Activated CD8-positive, alpha-beta T cell treated with anti-CD3 and anti-CD28 coated beads for 36 hours (primary cell): Measurements from ENCODE around the gene PKD1L1. TPM values are rescaled to one million over a fixed set of nuclear protein-coding genes. Genes with fewer than 3 reads are reported as not detected.

Experiments used
- ATAC-seq: fragments of 200-7000 bp; cut with Tn5 transposase; one replicate; pipeline ENCODE4 v1.10.0; 2021; ENCODE audit warnings: mild to moderate bottlenecking, moderate library complexity
- CTCF ChIA-PET: fragments of 350-600 bp; sonication (Branson Sonifier 250); formaldehyde crosslinking; loops from one replicate; lab custom pipeline; 2021; ENCODE audit warnings: antibody characterized with exemption; lab: Charles Lee
- POLR2A ChIA-PET: fragments of 350-600 bp; sonication (Branson Sonifier 250); formaldehyde crosslinking; loops from one replicate; lab custom pipeline; 2021; ENCODE audit warnings: antibody characterized with exemption; lab: Charles Lee
- DNase-seq: peaks from one replicate; pipeline ENCODE4 v3.0.0-alpha.2; 2020
- H3K27ac Mint-ChIP-seq: one replicate; pipeline ENCODE4 v1.8.0; 2021; ENCODE audit warnings: mild to moderate bottlenecking, mixed read lengths
- H3K27me3 Mint-ChIP-seq: one replicate; pipeline ENCODE4 v1.8.0; 2021; ENCODE audit warnings: mixed read lengths
- H3K36me3 Mint-ChIP-seq: one replicate; pipeline ENCODE4 v1.8.0; 2021; ENCODE audit warnings: low read depth, mixed read lengths
- H3K4me1 Mint-ChIP-seq: one replicate; pipeline ENCODE4 v1.8.0; 2021; ENCODE audit warnings: low read depth, mixed read lengths
- H3K4me3 Mint-ChIP-seq: one replicate; pipeline ENCODE4 v1.8.0; 2021; ENCODE audit warnings: mild to moderate bottlenecking, moderate library complexity, mixed read lengths
- H3K9me3 Mint-ChIP-seq: one replicate; pipeline ENCODE4 v1.8.0; 2021; ENCODE audit warnings: mixed read lengths
- intact Hi-C: fragments of 100-400 bp; cut with micrococcal nuclease; formaldehyde crosslinking; loops from one replicate; pipeline ENCODE4 v1.10.0; 2022
- total RNA-seq, 2 experiments: library from RNA; stranded (reverse); gene quantifications; one replicate each; pipeline ENCODE4 v1.2.3, GENCODE V29; 2021
- TF ChIP-seq, protein P1 (sequence below): fragments of 200-600 bp; IDR thresholded peaks from one replicate; pipeline ENCODE4 v1.8.0; 2022; ENCODE audit warnings: antibody characterized with exemption, mild to moderate bottlenecking

PKD1L1 gene
- total RNA-seq, 2 experiments from 2014 or later: 0.09 to 0.20 TPM

DNA sequence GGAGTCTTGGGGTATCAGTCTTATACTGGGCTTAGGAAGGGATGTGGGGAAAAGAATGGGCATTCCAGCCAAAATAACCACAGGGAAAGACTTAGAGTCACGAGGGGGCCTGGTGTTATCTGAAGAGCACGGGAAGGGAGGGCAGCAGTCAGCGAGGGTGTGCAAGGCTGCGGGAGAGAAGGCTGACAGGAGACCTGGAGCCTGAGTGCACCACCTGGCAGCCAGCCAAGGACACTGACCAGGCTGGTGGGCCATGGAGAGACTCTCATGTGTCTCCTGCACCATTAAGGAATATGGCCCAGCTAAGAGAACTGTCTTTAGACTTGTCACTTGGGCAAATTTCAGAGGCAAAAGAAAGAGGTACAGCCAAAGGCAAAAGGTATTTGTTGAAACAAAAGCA is 69.6 kb downstream of the PKD1L1 start:
- Mint-ChIP-seq H3K27me3 (no peaks in the 10 kb centered on the region), H3K4me1 (no peaks in the 10 kb centered on the region), H3K4me3 (no peak overlapping the region), H3K36me3 (no peaks in the 10 kb centered on the region), H3K9me3 (no peaks in the 10 kb centered on the region), H3K27ac (no peak overlapping the region)
- no peak for ATAC-seq
- intact Hi-C loops: loop anchor here (10.0 kb wide), 1 partner anchor 56 kb away; no protein-coding TSS in a partner anchor
- TF ChIP-seq, protein P1, sequence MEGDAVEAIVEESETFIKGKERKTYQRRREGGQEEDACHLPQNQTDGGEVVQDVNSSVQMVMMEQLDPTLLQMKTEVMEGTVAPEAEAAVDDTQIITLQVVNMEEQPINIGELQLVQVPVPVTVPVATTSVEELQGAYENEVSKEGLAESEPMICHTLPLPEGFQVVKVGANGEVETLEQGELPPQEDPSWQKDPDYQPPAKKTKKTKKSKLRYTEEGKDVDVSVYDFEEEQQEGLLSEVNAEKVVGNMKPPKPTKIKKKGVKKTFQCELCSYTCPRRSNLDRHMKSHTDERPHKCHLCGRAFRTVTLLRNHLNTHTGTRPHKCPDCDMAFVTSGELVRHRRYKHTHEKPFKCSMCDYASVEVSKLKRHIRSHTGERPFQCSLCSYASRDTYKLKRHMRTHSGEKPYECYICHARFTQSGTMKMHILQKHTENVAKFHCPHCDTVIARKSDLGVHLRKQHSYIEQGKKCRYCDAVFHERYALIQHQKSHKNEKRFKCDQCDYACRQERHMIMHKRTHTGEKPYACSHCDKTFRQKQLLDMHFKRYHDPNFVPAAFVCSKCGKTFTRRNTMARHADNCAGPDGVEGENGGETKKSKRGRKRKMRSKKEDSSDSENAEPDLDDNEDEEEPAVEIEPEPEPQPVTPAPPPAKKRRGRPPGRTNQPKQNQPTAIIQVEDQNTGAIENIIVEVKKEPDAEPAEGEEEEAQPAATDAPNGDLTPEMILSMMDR: no peak
- CTCF ChIA-PET: no interaction called here
- no peak for DNase-seq
- POLR2A ChIA-PET: no interaction called here

DNA sequence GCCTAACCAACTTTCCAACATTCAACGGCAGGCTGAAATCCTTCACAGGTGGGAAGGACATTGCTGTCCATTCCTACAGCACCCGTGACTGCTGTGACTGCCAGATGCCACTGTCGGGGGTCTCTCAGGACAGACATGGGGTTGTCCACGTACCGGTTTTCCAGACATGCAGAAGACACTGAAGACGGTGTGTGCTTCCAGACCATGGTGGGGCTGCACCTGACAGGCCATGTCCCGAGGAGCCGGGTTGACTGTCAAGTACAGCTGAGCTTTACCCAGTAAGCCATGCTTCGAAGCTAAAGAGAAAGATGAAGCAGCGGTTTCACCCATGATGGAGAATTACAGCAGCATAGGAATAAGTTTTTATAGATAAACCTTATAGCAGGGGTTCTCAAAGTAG is 70.9 kb downstream of the PKD1L1 start:
- intact Hi-C loops: loop anchor here (10.0 kb wide), 1 partner anchor 57 kb away; no protein-coding TSS in a partner anchor

DNA sequence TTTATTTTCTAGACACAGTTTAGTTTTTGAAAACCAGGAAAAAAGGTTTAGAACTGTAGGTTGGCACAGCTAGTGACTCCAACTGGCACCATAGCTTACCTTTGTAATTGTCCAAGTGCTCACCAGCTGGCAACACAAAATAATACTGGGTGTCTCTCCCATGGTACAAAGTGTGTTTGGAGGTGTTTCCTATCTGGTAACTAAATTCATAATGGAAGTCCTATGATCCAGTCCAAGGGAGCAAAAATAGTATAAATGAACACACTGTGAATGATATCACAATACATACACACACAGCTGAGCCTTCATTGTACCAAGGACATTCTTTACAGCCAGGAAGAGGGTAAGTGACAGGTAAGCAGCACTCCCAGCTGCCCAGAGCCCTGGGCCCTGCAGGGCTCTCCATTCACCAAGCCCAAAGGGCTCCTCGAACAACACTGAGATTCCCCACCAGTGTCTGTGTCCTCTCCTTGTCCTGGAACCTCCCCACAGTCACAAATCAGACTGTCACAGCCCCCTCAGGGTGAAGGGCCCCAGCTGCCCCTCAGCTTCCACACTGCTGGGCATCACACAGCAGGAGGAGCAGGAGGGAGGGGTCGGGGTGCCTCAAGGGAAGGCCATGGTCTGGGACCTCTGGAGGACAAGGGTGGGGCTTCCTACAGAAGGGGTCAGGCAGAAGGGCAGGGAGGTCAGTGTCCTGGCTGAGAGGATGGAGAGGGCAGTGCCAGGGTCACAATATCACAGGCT is 72.1 kb downstream of the PKD1L1 start:
- no peak overlapping the region for H3K27ac Mint-ChIP-seq
- DNase-seq (no peak), ATAC-seq (no peak)
- TF ChIP-seq, protein P1: no peak
- POLR2A ChIA-PET: no interaction called here
- CTCF ChIA-PET: no interaction called here
- intact Hi-C loops: loop anchor here (10.0 kb wide), 1 partner anchor 59 kb away; no protein-coding TSS in a partner anchor
- H3K4me3 Mint-ChIP-seq: no peak overlapping the region
- no peaks in the 10 kb centered on the region for H3K9me3 Mint-ChIP-seq
- H3K27me3 Mint-ChIP-seq: no peaks in the 10 kb centered on the region
- H3K36me3 Mint-ChIP-seq: no peaks in the 10 kb centered on the region
- H3K4me1 Mint-ChIP-seq: peaks cover 16% of the 10 kb centered on the region

More for the DNA sequence above, 70.9 kb downstream of the PKD1L1 start:
- ATAC-seq: no peak
- H3K27me3 Mint-ChIP-seq: no peaks in the 10 kb centered on the region
- DNase-seq: no peak
- H3K27ac Mint-ChIP-seq: no peak overlapping the region
- ChIA-PET POLR2A (no interaction called here), CTCF (no interaction called here)
- peaks cover 4% of the 10 kb centered on the region for H3K4me1 Mint-ChIP-seq
- no peaks in the 10 kb centered on the region for H3K9me3 Mint-ChIP-seq
- no peaks in the 10 kb centered on the region for H3K36me3 Mint-ChIP-seq
- no peak overlapping the region for H3K4me3 Mint-ChIP-seq
- TF ChIP-seq, protein P1: no peak

DNA sequence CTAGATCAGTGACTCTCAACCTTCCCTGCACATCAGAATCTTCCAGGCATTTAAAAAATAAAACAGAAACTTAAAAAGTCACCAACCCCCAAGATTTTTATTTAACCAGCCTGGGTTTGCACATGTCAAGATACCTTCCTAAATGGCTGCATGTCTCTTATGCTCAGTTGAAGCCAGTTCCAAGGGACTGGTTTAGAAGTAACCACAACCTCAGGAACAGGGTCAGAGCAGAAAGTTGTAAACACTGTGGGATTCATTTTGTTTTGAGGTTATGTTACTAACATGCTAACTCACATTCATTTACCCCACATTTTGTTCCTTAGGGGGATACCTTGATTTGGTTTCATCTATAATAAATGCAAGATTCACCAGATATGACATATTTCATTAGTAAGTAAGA is 72.9 kb downstream of the PKD1L1 start:
- TF ChIP-seq, protein P1: no peak
- Mint-ChIP-seq H3K4me1 (peaks cover 22% of the 10 kb centered on the region), H3K36me3 (no peaks in the 10 kb centered on the region), H3K4me3 (no peak overlapping the region), H3K9me3 (no peaks in the 10 kb centered on the region), H3K27ac (no peak overlapping the region), H3K27me3 (no peaks in the 10 kb centered on the region)
- ATAC-seq (no peak), DNase-seq (no peak)
- ChIA-PET CTCF (no interaction called here), POLR2A (no interaction called here)
- intact Hi-C loops: loop anchor here (10.0 kb wide), 1 partner anchor 59 kb away; no protein-coding TSS in a partner anchor

DNA sequence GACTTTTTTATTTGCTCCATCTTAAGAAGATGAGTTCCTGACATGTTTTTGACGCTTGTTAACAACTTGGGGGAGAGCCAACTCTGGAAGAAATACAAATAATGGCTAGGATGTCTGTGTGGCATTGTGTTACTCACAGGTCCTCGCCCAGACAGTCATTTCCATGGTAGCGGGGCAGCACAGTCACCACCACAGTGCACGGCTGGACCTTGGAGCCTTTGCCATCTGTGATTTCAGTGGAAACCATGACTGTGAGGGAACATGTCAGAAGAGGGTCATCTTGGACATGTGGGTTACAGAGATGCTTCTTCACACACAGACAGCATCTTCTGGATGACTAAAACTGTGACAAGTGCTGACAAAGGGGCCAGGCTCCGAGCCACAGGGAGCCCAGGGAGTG is 74.5 kb downstream of the PKD1L1 start:
- peak; percentile 49 for ATAC-seq
- intact Hi-C loops: loop anchor here (10.0 kb wide), 1 partner anchor 61 kb away; no protein-coding TSS in a partner anchor
- no peak overlapping the region for H3K4me3 Mint-ChIP-seq

More for the DNA sequence above, 74.5 kb downstream of the PKD1L1 start:
- Mint-ChIP-seq H3K4me1 (peaks cover 28% of the 10 kb centered on the region), H3K9me3 (no peaks in the 10 kb centered on the region), H3K36me3 (no peaks in the 10 kb centered on the region), H3K27me3 (no peaks in the 10 kb centered on the region), H3K27ac (no peak overlapping the region)
- POLR2A ChIA-PET: no interaction called here
- DNase-seq: no peak
- CTCF ChIA-PET: no interaction called here
- TF ChIP-seq, protein P1: no peak
